T-helper 2 cell (primary cell): ENCODE data around the gene BTBD16.

ENCODE experiments used
- DNase-seq, 5 experiments: peaks; one replicate each; pipeline versions ENCODE4 v3.0.0 to v3.0.0-alpha.2; 2012 to 2022

Gene BTBD16

DNA sequence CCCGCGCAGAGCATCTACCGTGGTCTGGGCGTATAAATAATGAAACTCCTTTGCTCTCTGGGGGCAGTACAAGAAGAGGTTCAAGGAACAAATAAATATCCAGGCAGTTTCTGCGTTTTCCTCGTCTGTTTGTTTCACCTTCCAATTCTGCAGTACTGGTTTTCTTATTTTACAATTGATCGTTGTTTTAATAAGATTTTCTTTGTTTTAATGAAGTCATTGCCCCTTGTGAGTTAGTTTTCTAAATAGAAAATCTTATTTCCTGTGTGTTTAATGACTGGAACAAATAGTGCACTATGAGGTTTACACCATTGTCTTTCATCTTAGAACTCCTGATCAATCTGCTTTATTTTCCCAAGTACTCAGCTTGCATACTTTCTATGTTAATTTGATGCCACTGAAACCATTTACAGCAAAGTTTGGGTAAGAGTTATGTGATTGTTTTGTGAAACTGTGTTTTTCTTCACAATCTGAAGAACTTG is 104.6 kb downstream of the BTBD16 start:
- DNase-seq, result no peak

DNA sequence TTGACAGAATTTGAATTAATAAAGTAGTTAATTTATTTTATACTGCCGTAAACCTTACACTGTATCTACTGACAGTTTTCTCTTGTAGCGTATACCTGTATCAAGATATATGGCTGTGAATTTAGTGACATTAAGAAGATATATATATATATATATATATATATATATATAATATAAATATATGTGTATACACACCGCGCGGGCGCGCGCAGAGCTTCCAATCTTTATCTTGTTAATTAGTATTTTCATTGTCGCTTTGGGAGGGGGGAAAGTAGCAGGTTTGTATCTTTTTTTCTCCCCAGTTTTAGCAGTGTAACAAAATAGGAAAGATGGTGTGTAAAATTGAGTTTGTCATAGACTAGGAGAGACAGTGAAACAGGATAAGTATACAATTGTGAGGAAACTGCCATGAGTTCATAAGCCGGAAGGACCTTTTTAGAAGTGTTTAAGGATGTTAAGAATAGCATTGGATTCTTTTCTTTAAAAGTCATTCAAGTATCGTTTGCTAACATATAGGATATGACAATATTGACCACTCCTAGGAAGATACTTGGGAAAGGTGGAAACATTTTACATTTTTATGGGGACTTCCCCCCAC is 105.4 kb downstream of the BTBD16 start:
- no peak for DNase-seq

- DNase-seq, result no peak
Measured at GRCh38 chr10:122379041-122379440, 107.9 kb downstream of the BTBD16 start.

GRCh38 chr10:122379537-122379936 is 108.4 kb downstream of the BTBD16 start:
- no peak for DNase-seq

DNA sequence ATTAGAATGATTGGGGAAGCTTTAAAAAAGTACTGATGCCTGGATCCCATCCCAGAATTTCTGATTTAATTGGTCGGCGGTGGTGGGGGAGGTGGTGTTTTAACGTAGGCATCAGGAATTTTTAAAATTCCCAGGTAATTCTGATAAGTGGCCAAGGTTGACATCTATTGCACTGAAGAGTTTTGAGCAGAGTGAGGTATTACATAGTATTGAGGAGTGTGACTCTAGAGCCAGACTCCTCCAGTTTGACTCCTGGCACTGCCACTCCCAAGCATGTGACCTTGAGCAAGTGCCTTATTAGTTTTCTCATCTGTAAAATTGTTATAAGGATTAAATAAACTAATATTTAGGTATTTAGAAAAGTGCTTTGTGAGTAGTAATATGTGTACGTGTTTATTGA is 109.6 kb downstream of the BTBD16 start:
- no peak for DNase-seq

GRCh38 chr10:122381680-122382079 is 110.6 kb downstream of the BTBD16 start:
- no peak for DNase-seq

DNA sequence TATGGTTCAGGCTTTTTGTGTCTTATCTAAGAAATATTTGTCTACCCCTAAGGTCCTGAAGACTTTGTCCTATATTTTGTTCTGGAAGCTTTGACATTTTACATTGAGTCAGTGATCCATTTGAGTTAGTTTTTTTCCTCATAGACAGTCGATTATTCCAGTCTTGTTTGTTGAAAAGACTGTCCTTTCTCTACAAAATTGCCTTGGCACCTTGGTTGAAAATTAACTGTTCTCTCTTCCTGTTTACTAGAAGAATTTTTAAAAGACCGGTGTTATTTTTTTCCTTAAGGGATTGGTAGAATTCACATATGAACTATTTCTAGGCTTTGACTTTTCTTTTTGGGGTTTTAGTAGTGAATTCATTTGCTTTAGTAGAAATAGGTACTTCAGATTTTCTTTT is 115.4 kb downstream of the BTBD16 start:
- no peak for DNase-seq

DNA sequence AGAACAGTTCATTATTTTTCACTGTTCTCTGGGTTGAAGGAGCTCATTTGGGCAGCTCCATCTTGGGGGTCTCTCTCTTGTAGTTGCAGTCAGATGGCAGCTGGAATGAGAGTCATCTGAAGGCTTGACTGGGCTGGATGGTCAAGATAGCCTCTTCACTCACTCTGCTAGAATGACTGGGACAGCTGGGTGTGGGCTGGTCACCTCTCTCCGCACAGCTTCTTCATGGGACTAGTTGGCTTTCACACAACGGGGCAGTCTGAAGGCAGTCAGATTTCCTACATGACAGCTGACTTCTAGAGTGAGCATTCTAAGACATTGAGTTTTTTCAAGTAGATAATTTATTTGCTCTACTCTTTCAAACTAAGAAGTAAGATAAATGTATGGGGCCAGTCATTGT is 116.5 kb downstream of the BTBD16 start:
- DNase-seq, result no peak
